ENCODE data around the gene GCK.
"Not testable (repeated sequence)": the region's sequence is repeated elsewhere in the genome, so short reads cannot be mapped to it uniquely, and the experiment has no call there.

The GCK gene

DNA sequence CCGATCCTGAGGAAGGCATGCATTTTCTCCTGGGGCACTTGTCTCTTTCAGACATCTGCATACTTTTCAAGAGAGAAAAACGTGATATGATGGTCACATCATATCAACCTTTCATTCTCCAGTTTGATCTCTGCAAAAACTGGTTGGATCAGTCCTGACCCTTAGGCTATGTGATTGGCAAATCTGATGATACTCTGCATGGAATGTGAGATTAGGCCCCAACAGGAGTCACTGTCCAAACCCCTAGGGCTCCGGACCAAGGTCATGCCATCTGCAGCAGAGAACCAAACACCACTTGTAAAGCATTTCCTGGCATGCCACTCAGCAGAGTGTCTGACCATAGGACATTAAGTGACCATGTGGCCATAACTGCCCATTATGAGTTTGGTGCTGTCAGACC, 8.6 kb downstream of the GCK start:
- no peak for DNase-seq (ENCODE audit: low read depth in 2 of 2)

DNA sequence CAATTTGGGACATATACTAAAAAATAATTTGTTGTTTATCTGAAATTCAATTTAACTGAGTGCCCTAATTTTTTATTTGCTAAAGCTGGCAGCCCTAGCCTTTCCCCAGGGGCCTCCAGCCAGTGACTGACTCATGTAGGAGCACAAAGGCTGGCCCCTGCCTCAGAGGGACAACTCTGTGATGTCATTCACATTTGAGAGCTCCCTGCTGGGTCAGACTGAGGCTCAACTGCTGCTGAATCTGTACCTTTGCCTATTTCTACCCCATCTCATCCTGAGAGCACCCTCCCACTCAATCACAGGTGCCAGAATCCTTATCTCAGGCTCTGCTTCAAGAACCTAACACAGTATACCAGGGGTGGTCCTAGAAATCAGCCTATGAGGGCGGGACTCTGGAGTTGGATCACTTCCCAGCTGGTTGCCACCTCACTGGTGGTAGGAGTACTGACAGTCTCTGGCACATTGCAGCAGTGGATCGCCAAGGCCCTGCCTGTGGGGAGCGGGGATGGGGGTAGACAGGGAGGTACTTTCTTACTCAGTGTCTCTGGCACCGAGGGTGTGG, 11.6 kb downstream of the GCK start:
- no peak for DNase-seq (ENCODE audit: low read depth in 2 of 2)

DNA sequence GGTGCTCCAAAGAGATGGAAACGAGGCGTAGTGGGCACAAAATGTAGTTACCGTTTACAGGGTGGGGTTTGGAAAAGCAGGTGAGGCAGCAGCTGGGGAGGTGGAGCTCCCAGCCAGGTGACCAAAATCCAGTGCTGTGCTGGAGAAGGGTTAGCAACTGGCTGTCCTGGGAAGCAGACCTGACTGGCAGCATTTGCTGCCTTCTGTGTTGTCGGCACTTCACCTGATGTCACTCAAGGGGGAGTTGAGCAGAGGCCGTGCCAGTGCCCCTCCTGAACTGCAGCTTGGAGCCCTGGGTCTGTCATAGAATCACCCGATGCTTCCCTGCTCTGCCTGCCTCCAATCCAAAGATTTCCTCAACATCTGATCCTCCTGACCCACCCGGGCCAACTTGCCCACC, 12.8 kb downstream of the GCK start:
- no peak for DNase-seq (ENCODE audit: low read depth in 2 of 2)

DNA sequence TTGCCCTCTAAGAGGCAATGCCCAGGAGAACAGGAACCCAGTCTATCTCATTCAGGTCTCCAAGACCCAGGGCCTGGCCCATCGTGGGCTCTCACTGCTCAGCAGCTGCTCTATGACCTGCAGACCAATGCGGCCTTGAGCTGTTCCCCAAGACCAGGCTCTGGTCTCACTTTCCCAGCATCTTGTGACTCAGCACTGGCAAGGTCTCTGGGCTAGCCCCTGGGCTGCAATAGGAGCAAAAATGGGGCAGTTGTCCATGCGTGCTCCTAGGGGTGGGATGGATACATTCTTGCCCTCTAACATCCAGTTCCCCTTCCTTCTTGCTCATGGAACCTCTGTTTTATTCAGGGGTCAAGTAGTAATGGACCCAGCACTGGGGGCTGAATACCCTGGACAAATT, 13.5 kb downstream of the GCK start:
- DNase-seq (ENCODE audit: low read depth in 2 of 2) = no peak

DNA sequence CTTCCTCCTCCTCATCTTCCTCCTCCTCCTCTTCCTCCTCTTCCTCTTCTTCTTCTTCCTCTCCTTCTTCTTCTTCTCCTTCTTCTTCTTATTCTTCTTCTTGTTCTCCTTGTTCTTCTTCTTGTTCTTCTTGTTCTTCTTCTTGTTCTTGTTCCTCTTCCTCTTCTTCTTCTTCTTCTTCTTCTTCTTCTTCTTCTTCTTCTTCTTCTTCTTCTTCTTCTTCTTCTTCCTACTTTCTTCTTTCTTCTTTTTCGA, 14.6 kb downstream of the GCK start:
- not testable (repeated sequence) for DNase-seq (ENCODE audit: low read depth in 2 of 2)

DNA sequence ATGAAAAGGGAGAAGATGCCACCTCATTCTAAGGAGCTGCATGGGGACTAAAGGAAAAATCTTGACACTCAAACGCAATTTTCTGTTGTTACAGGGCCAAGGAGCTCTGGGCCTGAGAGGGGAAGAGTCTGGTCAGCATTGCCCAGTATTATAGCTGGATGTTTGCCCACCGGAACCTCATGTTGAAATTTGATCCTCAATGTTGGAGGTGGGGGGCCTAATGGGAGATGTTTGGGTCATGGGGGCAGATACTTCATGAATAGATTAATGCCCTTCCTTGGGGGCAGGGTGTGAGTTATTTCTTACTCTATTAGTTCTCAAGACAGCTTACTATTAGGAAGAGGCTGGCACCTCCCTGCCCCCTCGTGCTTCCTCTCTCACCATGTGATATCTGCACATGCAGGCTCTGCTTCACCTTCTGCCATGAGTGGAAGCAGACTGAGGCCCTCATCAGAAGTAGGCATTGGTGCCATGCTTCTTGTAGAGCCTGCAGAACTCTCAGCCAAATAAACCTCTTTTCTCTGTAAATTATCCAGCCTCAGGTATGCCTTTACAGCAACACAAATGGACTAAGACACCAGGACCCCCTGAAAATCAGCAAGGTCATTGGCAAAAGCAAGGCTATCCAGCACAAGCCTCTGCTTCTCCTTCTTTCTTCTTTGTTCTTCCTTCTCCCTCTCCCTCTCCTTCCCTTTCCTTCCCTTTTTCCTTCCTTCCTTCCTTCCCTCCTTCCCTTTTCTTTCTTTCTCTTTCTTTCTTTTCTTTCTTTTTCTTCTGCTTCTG, 15.1 kb downstream of the GCK start:
- DNase-seq (ENCODE audit: low read depth in 2 of 2) = no peak

DNA sequence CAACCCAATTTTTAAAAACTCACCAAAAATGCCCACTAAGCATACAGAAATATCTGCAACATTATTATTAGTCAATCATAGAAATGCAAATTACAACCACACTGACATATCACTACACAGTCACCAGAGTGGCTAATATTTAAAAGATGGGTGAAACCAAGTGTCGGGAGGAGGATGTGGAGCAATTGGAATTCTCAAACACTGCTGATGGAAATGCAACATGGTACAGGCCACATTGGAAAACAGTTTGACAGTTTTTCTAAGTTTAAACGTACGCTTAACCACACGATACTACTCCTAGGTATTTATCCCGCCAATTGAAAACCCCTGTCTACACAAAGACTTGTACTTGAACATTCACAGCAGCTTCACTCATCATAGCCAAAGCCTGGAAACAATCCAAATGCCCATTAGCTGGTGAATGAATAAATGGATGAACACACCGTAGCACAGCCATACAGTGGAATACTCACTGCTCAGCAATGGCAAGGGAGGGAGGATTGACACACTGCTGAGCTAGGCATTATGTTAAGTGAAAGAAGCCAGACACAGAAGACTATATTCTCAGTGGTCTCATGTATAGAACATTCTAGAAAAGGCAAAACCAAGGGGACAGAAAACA, 16.3 kb downstream of the GCK start:
- DNase-seq (ENCODE audit: low read depth in 2 of 2) = no peak

DNA sequence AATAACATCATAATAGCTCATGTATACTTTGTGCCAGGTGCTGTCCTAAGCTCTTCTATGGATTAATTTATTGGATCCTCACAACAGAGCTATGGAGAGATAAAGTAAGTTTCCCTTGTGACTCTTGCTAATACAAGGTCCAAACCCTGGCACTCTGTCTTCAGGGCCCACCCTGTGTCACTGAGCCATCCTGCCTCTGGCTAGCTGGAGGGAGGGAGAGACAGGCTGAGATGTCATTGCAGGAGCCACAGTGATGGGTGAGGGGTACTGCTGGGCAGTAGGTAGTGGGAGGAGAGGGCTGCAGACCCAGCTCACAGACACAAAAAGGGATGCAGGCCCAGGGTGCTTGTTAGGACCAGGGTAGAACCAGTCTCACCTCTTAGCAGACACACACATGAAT, 16.9 kb downstream of the GCK start:
- no peak for DNase-seq (ENCODE audit: low read depth in 2 of 2)

DNA sequence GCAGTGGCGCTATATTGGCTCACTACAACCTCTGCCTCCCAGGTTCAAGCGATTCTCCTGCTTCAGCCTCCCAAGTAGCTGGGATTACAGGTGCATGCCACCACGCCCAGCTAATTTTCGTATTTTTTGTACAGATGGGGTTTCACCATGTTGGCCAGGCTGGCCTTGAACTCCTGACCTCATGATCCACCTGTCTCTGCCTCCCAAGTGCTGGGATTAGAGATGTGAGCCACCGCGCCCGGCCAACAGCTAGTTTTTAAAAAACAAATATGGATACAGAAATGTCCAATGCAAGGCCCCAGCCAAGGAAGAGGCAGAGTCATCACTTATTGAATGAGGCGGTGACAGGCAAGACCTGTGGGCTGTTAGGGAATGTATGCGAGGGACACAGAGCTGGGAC, 17.3 kb downstream of the GCK start:
- DNase-seq (ENCODE audit: low read depth in 2 of 2) = not testable (repeated sequence)

DNA sequence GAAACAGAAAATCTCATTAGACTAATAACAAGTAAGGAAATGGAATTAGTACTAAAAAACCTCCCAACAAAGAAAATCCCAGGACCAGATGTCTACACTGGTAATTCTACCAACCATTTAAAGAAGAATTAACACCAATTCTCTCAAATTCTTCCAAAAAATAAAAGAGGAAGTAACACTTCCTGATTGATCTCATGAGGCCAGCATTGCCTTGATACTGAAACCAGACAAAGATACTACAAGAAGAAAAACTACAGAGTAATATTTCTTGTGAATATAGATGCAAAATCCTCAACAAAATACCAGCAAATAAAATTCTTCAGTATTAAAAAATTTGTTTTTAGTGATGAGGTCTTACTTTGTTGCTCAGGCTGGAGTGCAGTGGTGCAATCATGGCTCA, 21.3 kb downstream of the GCK start:
- DNase-seq (ENCODE audit: low read depth in 2 of 2) = no peak

DNA sequence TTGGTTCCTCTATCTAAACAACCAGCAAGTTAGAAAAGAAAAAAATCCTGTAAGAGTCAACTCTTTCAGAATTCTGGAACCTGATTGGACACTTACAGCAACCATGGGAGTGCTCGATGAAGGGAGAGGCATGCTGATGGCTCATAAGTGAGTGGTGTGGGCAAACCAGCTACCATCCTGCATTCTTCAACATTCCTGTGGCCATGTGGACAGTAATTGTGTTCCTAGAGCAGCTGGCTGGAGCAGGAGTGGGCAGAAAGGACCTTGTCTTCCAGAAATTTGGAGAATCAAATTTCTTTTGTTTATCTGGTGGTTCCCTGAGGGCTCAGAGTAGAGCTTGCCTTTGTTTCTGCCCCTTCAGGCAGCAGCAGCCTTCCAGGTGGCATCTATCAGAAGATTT, 25.6 kb downstream of the GCK start:
- DNase-seq (ENCODE audit: low read depth in 2 of 2) = no peak

DNA sequence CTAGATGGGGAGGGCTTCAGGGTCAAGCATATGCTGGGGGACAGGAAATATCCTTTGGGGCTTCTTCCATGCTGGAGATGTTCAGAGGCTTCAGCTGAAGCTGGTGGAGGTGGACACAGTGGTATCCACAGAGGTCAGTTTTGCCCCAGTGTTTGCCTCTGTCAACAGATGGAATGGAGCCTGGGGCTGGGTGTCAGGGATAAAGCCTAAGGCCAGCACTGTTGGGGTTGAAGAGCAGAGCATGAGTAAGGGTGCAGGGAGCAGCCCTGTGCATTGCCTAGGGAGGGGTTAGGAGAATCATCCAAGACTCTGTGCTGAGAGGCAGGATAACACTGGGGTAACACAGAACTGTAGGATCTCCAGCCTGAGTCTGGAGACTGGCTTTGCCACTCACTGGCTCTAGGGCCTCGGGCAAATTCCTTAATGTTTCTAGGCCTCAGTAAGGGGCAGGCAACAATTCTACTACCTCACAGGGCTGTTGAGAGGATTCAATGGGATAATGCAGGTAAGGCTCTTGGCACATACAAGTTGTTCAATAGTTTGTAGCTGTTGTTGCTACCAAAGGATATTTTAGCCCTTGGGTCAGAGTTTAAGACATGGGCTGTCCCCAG, 26.3 kb downstream of the GCK start:
- DNase-seq (ENCODE audit: low read depth in 2 of 2) = no peak

DNA sequence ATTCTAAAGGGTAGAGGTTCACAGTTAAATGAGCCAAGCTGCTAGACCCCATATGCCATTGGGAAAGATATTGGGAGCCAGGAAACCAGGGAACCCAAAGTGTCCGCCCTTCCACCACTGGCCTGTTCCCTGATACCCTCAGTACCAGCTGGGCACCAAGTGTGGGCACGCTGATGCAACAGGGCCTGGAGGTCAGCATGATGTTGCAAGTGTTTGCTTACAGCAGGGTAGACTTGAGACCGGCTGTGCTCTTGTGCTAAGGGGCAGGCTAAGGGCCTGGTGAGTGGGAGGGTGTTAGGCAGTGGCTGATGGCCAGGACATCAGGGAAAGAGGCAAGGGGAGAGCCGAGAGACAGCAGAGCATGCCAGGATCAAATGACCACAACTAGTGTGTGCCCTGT, 27.1 kb downstream of the GCK start:
- DNase-seq (ENCODE audit: low read depth in 2 of 2) = no peak

DNA sequence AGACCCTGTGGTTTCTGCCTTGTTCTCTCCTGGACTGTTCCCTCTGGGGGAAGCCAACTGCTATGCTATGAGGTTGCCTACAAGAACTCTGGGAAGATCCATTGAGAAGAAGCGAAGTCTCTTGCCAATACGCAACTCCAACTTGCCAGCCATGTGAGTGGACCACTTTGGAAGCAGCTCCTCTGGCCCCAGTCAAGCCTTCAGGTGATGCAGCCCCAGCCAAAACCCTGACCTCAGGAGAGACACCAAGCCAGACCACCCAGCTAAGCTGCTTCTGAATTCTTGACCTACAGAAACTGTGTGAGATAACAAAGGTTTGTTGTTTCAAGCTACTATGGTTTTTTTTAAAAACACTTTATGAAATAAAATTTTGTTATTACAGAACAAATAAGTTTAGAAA, 27.9 kb downstream of the GCK start:
- no peak for DNase-seq (ENCODE audit: low read depth in 2 of 2)

DNA sequence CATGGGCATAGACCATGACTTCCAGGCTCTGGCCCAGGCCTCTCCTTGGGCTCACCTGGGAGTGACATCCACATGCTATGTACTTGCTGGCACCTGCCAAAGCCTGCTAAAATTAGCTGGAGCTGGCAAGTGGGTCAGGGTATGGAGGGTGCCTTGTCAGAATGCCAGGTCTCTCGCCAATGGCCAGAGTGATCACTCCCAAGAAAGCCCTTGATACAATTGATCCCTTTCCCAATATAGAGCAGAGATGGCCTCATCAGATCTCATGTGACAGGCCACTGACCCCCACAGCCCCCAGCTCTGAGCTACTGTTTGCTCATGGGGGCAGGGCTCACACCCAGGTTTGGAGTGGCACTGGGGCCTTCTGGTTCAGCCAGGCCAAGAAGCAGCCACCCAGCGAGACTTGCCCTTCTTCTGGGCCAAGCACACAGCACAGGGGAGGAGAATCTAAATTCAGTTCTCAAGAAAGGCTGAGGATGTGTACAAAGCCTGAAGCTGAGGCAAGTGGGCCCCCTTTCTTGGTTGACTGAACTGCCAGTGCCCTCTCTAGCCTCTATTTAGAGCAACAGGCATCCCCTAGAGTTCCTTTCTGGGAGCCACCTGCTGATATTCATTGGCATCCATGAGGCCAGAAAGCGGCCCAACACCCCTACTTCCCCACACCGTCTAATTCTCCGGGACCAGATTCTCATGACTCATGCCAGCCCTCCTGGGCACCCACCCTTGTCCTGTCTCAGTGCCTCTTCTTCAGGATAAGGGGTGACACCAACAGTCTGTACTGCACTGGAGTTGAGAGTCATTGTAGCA, 29.2 kb downstream of the GCK start:
- DNase-seq (ENCODE audit: low read depth in 2 of 2) = no peak

DNA sequence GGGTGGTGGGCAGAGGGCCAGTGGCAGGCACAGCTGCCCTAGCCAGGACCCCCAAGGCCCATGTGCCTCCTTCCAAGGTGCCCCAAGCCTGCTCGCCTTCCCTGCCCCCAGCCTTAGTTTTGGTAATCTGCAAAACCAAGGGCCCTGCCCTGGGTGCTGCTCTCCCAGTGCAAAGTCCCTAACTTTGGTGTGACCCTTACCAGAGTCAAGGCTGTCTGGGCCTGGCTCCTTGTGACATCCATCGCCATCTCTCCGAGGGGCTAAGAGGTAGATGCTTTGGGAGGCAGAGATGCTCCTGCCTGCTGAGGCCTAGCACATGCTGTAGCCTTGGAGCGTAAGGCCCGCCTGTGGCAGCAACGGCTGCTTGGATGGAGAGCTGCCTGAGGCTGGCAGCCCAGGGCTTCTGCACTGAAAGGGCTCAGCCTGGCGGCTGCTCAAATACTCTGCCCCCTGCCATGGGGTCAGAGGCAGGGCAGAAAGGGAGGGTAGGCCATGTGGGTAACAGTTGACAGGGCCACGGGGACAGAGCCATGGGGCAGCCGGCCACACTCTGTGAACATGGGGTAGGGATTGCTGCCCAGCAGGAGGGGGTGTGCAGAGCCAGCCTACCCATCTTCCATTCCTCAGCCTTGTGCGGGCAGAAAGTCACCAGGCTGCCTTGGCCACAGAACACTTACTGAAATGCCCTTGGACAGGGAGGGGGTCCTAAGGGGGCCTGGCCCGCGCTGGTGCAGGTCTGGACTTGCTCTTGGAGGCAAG, 30.2 kb downstream of the GCK start:
- no peak for DNase-seq (ENCODE audit: low read depth in 2 of 2)

DNA sequence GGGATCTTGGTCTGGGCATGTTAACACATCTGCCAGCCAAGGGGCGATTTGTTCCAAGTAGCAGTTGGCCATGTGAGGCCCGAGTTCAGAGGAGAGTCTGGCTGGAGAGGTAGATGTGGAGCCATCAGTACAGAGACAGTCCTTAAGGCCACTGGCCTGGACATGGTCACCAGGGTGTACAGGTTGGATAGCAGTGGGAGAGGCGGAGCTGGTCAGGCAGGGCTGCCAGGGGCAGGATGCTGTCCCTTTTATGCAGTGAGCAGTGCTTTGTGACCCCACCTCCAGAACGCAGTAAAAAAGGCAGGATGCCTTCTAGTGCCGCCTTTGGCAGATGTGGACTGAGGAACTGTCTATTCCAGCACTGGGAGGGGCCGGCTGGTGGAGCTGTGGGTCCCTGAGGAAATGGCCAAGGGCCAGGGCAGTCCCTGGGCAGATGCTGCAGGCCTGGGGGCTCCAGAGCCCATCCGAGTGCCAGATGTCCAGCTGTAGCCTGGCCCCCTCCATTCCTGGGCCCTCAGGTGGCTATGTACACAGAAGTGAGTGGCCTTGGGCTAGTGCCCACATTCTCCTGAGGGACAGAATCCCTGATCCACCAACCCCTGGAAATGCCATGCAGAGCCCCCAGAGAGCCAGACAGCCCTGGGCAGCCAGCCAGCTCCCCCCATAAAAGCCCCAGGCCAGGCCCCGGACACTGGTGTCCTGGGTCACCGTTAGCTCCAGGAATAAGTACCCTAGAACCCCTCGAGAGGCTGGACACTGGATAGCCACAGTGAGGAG, 31.0 kb downstream of the GCK start:
- no peak for DNase-seq (ENCODE audit: low read depth in 2 of 2)

DNA sequence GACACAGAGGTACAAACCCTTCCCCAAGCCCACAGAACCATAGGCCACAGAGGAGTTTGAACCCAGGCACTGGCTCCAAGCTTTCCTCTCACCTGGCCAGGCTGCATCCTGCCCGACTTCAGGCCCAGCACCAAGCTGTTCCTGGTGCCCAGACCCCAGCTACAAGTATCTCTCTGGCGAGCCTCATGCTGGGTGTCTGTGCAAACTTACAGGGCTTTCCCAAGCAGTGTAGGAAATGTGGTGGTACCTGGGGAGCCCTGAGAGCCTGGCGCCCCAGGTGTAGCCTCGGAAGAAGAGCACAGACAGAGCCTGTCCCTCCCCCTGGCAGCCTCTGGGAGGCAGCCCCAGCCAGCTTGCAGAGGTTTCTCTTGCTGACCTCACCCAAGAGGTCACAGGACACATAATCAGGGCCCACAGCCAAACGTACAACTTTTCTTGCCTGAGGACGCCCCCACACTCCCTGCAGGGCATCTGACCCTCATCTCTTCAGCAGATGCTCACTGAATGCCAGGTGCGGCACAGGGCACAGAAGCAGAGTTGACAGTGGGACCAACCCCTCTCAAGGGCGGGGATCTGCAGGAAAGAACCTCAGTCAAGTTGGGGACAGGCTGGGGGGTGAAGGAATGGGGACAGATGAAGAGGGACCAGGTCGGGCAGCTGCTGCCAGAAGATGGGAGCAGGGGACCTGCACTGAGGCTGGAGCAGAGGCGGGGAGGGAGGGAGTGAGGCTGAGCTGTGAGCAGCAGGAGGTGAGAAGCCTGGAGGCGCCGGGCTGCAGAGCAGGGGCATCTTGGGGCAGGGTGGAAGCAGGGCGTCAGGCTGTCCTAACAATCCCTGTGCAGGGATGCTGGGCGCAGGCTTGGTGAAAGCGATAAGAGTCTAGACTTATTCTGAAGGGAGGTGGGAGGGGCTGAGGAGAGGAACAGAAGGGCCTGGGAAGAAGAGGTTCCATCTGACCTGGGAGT, 31.8 kb downstream of the GCK start:
- no peak for DNase-seq (ENCODE audit: low read depth in 2 of 2)

DNA sequence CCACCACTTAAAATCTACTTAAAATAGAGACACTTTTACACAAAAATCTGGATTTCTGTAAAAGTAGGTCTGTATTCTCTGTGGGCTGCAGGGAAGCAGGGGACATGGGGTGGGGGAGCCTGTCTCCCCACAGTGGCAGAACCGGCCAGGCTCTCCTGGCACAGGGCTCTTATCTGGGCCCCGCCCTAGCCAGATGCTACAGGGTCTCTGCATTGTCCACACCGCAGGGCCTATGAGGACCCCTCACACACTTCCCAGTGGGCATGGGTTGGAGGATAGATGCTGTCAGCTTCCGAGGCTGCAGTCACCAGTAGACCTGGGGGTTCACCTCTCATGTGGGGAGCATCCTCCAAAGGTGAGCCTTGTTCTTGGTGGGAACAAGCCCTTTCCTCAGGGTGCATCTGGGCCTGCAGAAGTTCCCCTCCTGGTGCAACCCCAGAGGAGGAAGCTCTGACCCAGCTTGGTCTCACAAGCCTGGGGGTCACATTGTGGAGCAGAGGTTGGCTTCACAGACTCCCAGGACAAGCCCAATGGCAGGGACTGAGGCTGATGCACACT, 32.7 kb downstream of the GCK start:
- no peak for DNase-seq (ENCODE audit: low read depth in 2 of 2)
